ENCODE measurements around the gene RACK1.
"Not testable (repeated sequence)": the region's sequence is repeated elsewhere in the genome, so short reads cannot be mapped to it uniquely, and the experiment has no call there.

Gene RACK1

GRCh38 chr5:181215997-181216989 is 27.4 kb downstream of the RACK1 start:
- DNase-seq (ENCODE audit: low read depth in 2 of 2) = no peak

- not testable (repeated sequence) for DNase-seq (ENCODE audit: low read depth in 2 of 2)
Observed at GRCh38 chr5:181214249-181214648, 29.5 kb downstream of the RACK1 start.

DNA sequence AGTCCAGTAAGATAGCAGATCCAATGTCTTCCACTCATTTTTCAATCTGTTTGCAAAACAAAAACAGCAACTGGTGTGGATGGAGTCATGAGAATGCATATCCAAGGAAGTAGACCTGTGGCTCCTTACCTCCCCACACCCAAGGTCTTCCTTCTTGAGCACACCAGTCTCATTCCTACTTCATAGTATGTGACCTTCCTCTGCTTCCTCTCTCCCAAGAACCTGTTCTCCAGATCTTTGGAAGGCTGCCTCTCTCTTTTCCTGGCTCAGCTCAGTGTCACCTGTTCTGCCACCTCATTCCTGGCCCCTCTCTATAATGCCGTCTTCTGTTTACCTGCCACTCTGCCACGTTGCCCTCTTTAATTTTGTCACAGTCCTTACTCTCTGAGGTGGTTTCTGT is 30.8 kb downstream of the RACK1 start:
- no peak for DNase-seq (ENCODE audit: low read depth in 2 of 2)

GRCh38 chr5:181212080-181212479 is 31.6 kb downstream of the RACK1 start:
- DNase-seq (ENCODE audit: low read depth in 2 of 2) = no peak

- DNase-seq (ENCODE audit: low read depth in 2 of 2) = no peak
Observed at GRCh38 chr5:181211208-181211607, 32.5 kb downstream of the RACK1 start.

DNA sequence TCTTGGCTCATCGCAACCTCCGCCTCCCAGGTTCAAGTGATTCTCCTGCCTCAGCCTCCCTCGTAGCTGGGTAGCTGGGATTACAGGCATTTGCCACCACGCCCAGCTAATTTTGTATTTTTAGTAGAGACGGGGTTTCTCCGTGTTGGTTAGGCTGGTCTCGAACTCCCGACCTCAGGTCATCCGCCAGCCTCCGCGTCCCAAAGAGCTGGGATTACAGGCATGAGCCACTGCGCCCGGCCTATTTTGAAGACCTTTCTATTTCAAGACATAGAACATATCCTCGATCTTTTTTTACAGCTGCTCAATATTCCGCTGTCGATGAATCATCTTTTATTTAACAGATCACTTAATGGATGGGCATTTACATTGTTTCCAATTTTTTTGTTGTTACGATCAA is 33.0 kb downstream of the RACK1 start:
- DNase-seq (ENCODE audit: low read depth in 2 of 2) = not testable (repeated sequence)

- not testable (repeated sequence) for DNase-seq (ENCODE audit: low read depth in 2 of 2)
Observed at GRCh38 chr5:181210148-181210547, 33.6 kb downstream of the RACK1 start.

GRCh38 chr5:181209006-181209405 is 34.7 kb downstream of the RACK1 start:
- not testable (repeated sequence) for DNase-seq (ENCODE audit: low read depth in 2 of 2)

GRCh38 chr5:181207960-181208253 is 35.8 kb downstream of the RACK1 start:
- DNase-seq (ENCODE audit: low read depth in 2 of 2) = no peak

DNA sequence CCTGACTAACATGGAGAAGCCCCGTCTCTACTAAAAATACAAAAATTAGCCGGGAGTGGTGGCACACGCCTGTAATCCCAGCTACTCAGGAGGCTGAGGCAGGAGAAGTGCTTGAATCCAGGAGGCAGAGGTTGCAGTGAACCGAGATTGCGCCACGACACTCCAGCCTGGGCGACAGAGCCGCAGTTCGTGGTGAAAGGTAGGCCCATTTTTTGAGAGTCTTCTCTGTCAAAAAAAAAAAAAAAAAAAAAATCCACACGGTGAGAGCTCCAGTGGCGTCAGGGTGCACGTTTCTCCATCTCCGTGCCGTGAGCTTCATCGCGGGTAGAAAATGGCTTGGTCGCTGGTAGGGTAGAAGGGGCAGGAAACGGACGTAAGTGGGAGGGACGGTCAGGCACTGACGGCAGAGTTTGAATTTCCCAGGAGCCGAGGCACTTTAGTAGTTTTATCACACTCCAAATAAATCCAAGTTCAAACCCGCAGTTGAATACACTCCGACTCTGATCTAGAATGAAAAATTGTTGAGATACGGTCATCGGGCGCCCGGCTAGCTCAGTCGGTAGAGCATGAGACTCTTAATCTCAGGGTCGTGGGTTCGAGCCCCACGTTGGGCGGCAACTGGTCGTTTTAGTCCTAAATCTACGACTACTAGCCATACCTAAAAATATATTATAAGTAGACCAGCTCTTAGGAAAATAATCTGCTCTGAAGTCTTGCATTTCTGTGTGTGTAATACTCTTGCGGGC is 36.3 kb downstream of the RACK1 start:
- DNase-seq (ENCODE audit: low read depth in 2 of 2) = no peak

DNA sequence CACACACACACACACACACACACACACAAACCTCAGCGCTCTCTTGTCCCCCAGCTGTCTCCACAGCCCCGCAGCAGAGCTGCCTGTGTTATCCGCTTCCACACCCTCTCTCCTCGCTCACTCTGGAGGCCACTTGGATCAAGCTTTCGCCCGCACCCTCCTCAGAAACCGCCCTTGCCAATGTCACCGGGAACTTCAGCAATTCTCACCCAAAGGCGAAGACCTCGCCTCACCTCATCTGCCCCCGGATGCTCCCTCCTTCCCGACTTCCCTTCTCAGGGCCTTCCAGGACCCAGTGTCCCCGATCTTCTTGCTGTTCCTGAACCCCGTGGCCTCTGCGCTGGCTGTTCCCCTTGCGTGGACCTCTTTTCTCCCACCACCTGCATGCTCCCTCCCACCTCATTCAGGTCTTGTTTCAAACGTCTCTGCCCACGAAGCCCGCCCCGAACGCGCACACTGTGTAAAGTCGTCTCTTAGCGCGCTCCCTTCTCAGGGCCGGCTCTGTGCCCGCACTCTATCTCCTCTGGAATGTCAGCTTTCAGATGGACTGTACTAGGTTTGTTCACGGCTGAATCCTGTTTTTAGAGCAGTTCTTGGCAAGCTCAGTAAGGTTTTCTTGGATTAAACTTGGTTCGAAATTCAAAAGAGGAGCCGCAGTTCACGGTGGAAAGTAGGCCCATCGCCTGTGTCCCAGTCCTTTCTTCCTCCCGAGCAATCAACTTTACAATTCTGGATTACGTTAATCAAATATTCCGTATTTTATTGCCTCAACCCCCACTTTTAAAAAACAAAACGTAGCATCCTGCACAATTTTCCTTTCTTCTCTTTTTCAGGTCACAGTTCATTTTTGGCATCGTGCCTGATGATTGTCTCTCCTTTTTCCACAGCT is 37.7 kb downstream of the RACK1 start:
- no peak for DNase-seq (ENCODE audit: low read depth in 2 of 2)

GRCh38 chr5:181204826-181205760 is 38.6 kb downstream of the RACK1 start, which contains the start of gene TRIM7:
TRIM7 (minus strand) TSS chr5:181205196; CDS start chr5:181205110, 86 bp downstream.
- DNase-seq (ENCODE audit: low read depth in 2 of 2) = no peak

DNA sequence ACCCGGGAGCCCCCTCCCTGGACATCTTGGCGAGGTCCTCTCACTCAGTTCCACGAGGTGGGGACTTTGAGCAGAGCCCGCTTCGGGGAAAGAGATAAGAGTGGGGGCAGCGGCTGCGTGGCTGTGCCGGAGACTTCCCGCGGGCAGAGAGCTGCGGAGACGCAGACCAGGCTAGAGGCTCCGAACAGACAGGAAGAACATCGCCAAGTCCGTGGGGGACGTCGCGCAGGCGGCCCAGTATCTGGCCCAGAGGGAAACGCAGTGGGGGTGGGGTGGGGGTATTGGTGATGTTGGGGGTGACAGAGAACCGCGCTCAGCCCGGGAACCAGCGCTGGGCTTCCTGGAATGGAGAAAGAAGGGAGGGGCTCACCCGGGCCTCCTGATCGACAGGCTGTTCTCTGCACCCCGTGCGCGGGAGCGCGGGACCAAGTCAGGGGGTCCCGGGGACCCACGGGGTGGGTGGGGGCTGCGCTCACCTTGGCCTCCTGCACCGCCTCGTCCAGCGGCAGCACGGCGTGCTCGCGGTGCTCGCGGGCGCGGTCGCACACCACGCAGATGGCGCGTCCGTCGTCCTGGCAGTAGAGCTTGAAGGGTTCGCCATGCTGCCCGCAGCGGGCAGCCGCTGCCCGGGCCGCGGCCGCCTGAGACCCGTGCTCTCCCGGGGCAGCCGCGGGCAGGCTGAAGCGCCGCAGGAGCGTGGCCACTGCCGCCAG is 39.4 kb downstream of the RACK1 start:
- no peak for DNase-seq (ENCODE audit: low read depth in 2 of 2)

GRCh38 chr5:181203777-181204112 is 40.0 kb downstream of the RACK1 start:
- no peak for DNase-seq (ENCODE audit: low read depth in 2 of 2)

DNA sequence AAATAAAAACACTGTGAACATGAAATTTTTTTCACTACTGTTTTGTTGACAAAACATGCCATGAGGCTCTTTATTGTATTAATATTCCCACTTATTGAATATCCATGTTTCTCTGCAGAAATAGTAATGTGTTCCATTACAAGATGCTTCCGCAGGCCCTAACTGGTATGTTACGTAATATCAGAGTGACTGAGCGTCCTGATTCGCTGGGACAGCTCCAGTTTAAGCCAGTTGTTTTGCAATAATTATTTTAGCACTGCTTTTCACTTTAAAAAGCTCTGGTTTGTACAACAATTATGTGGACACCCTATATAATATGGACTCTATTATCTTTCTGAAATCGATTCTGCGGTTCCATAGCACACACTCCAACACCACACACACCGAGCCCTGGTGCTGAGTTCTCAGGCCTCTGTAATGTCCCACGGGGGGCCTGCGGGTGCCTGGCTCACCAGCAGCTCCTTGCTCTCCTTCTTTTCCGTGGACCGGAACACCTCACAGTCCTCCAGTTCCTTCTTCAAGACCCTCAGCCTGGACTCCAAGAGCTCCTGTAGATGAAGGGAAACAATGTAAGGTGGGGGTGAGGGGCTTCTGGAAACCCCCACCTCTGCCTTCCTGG is 40.5 kb downstream of the RACK1 start:
- DNase-seq (ENCODE audit: low read depth in 2 of 2) = no peak

DNA sequence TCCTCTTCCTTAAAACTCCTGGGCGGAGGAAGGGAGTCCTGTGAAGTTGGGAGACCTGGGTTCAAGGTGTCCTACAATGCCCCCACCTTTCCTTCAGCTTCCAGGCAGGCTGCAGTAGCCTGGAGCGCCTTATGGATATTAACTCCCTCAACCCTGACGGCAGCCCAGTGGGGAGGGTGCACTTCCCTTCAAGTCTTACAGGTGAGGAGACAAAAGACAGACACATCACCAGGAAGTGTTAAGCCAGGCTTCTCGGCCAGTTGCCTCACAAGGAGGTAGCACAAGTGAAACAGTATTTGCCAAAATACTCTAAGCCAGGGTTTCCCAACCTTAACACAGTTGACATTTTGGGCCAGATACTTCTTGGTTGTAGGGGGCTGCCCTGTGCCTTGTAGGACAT is 42.9 kb downstream of the RACK1 start:
- no peak for DNase-seq (ENCODE audit: low read depth in 2 of 2)

- no peak for DNase-seq (ENCODE audit: low read depth in 2 of 2)
Observed at GRCh38 chr5:181199881-181200638, 43.6 kb downstream of the RACK1 start.

- DNase-seq (ENCODE audit: low read depth in 2 of 2) = no peak
Observed at GRCh38 chr5:181198905-181199519, 44.7 kb downstream of the RACK1 start.

Measured in stimulated activated CD8-positive, alpha-beta memory T cell treated with anti-CD3 and anti-CD28 coated beads, Interleukin-7, amount 100 ng/mL, for 1 hour (primary cell).